ENCODE results near the gene CD40.

The CD40 gene

DNA sequence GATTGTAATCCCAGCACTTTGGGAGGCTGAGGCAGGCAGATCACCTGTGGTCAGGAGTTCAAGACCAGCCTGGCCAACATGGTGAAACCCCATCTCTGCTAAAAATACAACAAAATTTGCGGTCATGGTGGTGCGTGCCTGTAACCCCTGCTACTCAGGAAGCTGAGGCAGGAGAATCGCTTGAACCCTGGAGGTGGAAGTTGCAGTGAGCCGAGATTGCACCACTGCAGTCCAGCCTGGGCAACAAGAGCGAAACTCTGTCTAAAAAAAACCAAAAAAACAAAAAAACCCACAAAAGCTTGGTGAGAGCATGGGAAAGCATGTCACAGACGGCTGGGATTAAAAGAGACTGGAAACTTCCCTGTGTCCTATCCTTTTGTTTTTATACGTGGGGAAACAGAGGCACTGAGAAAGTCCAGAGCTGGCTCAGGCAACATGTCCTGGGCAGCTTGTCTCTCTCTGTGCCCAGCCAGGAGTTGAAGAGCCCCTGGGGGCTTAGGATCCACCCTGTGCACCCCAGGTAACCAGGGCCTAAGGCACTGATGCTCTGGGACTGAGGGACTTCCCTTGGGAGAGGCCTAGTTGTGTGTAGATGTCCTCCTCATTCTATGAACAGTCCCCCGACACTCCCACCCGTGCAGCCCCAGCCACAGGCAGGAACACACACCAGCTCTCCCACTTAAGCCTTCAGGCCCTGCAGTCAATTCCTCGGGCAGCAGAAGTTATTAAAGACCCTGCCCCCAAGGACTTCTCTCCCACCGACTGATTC lies 16.0 kb downstream of the CD40 start:
- Histone ChIP-seq H3K4me3 (ENCODE audit: low read length) (no peak overlapping the region), H3K4me1 (ENCODE audit: insufficient read depth, low read length) (peaks cover 17% of the 10 kb centered on the region), H2AFZ (ENCODE audit: low read depth, low read length) (no peak overlapping the region), H3K36me3 (ENCODE audit: insufficient read depth, low read length) (no peaks in the 10 kb centered on the region), H3K27me3 (ENCODE audit: insufficient read depth, low read length) (peaks cover 13% of the 10 kb centered on the region), H3K9me3 (ENCODE audit: low read length) (no peaks in the 10 kb centered on the region)

DNA sequence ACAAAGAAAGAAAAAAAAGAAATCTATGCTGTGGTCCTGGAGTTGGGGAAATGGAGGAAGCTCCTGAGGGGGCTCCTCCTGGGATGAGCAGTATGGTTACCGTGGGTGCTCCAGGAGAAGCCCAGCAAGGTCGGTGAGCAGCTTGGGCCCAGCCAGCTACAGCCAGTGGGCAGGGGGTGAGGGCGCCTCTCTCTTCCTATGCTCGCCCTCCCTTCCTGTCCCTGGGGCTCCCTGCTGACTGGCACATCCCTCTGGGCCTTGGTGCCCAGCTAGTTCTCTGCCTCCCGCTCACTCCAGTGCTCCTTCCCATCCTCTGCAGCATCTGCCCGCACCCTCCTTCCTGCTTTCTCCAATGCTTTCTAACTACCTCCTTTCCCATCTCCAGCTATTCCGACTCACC lies 16.6 kb downstream of the CD40 start:
- no peaks in the 10 kb centered on the region for H3K9me3 ChIP-seq (ENCODE audit: low read length)
- H3K27me3 ChIP-seq (ENCODE audit: insufficient read depth, low read length) = peaks cover 18% of the 10 kb centered on the region
- H3K4me1 ChIP-seq (ENCODE audit: insufficient read depth, low read length) = peaks cover 20% of the 10 kb centered on the region
- no peaks in the 10 kb centered on the region for H3K36me3 ChIP-seq (ENCODE audit: insufficient read depth, low read length)
- H2AFZ ChIP-seq (ENCODE audit: low read depth, low read length) = no peak overlapping the region
- no peak overlapping the region for H3K4me3 ChIP-seq (ENCODE audit: low read length)

DNA sequence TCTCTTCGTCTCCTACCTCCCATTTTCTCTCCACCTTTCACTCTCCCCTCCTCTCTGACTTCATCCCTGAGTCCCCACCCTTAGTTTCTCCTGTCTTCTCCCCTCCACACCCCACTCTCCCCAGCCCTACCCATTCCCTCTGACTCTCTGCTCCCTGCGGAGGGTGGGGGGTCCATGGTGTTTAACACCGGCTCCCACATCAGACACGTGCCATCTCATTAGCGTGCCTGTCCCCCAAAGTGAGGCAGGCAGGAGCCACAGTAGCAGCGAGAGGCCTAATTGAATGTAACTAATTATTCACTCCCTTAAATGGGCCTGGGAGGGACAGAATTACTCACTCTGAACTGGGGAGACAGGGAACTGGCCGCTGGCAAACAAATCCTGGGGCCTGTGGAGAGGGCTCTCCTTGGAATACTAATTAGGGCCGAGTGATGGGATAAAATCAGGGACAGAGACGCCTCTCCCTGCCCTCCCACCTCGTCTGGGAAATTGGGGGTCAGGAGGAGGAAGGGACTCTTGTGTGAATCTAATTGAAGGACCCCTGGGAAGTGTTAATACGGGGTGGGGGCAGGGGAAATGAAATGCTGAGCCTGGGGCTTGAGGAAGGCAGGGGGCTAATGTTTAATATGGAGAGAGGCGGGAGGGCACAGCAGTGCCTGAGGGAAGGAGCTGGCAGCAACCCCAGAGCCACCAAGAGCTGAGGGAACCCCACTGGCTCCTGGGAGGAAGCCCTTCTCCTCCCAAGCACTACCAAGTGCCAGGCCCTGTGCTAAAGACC lies 17.9 kb downstream of the CD40 start:
- Histone ChIP-seq H3K36me3 (ENCODE audit: insufficient read depth, low read length) (no peaks in the 10 kb centered on the region), H2AFZ (ENCODE audit: low read depth, low read length) (no peak overlapping the region), H3K4me3 (ENCODE audit: low read length) (no peak overlapping the region), H3K4me1 (ENCODE audit: insufficient read depth, low read length) (peaks cover 20% of the 10 kb centered on the region), H3K9me3 (ENCODE audit: low read length) (no peaks in the 10 kb centered on the region), H3K27me3 (ENCODE audit: insufficient read depth, low read length) (peaks cover 15% of the 10 kb centered on the region)

DNA sequence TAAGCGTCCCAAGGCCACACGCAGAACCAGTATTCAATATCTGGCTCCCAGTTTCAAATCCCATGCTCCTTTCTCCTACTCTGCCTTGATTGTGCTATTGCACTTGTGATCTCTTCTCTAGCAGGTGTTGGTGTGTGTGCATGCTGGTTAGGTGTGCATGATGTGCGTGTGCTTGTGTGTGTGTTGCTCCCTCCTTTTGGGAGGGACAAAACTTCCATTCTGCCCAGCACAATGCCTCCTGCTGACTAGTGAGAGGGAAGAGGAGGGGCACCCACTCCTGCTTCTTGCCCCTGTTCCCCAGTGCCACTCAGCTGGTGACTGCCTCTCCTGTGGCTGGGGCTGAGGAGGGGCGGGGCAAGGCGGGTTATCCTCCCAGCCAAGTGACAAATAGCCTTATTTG lies 19.7 kb downstream of the CD40 start:
- Histone ChIP-seq H3K27me3 (ENCODE audit: insufficient read depth, low read length) (peaks cover 20% of the 10 kb centered on the region), H2AFZ (ENCODE audit: low read depth, low read length) (no peak overlapping the region), H3K9me3 (ENCODE audit: low read length) (no peaks in the 10 kb centered on the region), H3K4me3 (ENCODE audit: low read length) (no peak overlapping the region), H3K4me1 (ENCODE audit: insufficient read depth, low read length) (peaks cover 20% of the 10 kb centered on the region), H3K36me3 (ENCODE audit: insufficient read depth, low read length) (no peaks in the 10 kb centered on the region)

DNA sequence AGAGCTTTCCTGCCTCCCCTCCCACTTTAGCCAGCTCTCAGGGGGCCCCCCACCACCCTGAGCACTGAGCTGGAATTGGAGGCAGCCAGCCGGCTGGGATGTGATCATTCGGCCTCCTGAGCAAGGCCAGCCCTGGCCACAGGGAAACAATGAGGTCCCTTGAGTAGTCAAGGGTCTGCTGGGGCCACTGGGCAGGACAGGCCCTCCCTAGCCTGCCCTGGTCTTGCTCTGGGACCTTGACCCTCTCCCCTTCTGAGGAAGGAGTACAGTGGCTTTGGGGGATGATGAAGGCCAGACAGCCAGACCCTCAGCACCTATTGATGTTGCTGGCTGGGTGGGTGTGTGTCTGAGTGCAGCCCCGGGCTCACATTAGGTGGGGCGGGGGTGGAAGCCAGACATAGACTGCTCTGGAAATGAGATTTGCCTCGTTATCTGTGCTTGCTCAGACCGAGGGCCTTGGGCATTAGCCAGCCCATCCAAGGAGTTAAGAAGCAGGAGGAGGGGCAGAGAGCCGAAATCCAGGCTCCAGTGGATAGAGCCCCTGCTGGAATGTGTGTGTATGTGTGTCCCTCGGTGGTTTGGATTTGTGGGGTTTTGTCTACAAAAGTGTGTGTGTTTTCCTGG lies 21.3 kb downstream of the CD40 start:
- H3K9me3 ChIP-seq (ENCODE audit: low read length) = no peaks in the 10 kb centered on the region
- peaks cover 20% of the 10 kb centered on the region for H3K4me1 ChIP-seq (ENCODE audit: insufficient read depth, low read length)
- no peak overlapping the region for H3K4me3 ChIP-seq (ENCODE audit: low read length)
- no peak overlapping the region for H2AFZ ChIP-seq (ENCODE audit: low read depth, low read length)
- peaks cover 19% of the 10 kb centered on the region for H3K27me3 ChIP-seq (ENCODE audit: insufficient read depth, low read length)
- no peaks in the 10 kb centered on the region for H3K36me3 ChIP-seq (ENCODE audit: insufficient read depth, low read length)

DNA sequence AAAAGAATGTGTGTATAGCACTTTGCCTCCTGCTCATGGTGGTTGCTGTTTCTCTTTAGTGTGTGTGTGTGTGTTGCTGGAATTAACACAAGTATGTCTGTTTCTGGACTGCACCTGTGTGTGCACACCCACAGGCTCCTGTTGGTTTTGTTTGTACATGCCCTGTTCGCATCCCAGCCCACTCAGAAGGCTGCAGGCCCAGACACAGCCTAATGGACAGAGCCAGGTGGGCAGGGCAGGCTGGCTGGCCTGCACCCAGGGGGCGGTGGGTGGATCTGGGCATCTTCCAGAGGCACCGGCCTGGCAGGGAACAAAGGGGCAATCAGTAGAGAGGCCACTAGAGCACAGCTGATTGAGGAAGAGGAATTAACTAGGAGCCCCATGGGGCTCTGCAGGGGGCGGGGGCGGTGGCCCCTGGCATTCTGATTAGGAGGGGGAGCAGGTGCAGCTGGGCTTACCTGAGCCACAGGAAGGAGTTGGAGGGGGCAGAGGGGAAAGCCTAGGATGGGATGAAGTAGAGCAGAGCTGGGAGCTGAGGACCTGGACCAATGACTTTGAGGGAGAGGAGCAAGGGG lies 21.9 kb downstream of the CD40 start:
- Histone ChIP-seq H3K4me3 (ENCODE audit: low read length) (no peak overlapping the region), H3K27me3 (ENCODE audit: insufficient read depth, low read length) (peaks cover 22% of the 10 kb centered on the region), H3K4me1 (ENCODE audit: insufficient read depth, low read length) (peaks cover 20% of the 10 kb centered on the region), H2AFZ (ENCODE audit: low read depth, low read length) (no peak overlapping the region), H3K36me3 (ENCODE audit: insufficient read depth, low read length) (no peaks in the 10 kb centered on the region), H3K9me3 (ENCODE audit: low read length) (no peaks in the 10 kb centered on the region)

DNA sequence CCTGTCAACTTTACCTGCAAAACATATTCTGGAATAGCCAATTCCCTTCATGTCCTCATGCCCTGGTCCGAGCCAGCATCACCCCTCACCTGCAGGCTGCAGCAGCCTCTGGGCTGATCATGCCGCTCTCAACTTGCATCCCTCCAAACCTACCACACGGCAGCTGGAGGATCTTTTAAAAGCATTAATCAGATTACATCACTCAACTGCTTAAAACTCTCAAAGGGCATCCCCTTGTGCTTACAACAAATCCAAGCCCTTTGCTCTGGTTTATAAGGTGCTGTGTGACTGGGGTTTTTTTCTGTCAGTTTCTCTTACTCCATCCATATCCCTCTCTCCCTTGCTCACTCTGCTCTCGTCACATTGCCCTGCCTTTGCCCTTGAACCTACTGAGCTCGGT lies 24.0 kb downstream of the CD40 start:
- no peaks in the 10 kb centered on the region for H3K36me3 ChIP-seq (ENCODE audit: insufficient read depth, low read length)
- H3K27me3 ChIP-seq (ENCODE audit: insufficient read depth, low read length) = peaks cover 20% of the 10 kb centered on the region
- H3K9me3 ChIP-seq (ENCODE audit: low read length) = no peaks in the 10 kb centered on the region
- H2AFZ ChIP-seq (ENCODE audit: low read depth, low read length) = no peak overlapping the region
- no peak overlapping the region for H3K4me3 ChIP-seq (ENCODE audit: low read length)
- peaks cover 7% of the 10 kb centered on the region for H3K4me1 ChIP-seq (ENCODE audit: insufficient read depth, low read length)

DNA sequence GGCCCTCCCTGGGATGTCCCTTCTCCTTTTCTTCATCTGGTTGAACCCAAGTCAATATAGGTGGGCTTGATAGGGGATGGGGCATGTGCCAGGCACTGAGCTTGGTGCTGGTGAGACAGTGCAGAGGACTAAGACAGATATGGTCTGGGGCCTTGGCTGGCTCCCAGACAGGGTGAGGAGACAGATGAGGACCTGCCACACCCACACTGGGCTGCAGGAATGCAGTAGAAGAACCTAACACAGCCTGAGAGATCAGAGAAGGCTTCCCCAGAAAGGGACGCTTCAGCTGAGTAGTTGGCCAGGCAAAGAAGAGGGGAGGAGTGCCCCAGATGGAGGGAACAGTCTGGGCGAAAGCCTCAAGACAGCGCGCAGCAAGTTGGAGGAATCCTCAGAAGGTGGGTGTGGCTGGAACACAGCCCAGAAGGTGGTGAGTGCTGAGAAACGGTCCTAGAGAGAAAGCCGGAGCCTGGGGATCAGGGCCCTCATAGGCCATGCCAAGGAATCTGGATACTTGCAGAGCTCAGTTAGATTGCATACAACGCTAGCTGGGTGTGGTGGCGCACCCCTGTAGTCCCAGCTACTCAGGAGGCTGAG lies 26.4 kb downstream of the CD40 start:
- H3K4me1 ChIP-seq (ENCODE audit: insufficient read depth, low read length) = no peaks in the 10 kb centered on the region
- no peaks in the 10 kb centered on the region for H3K36me3 ChIP-seq (ENCODE audit: insufficient read depth, low read length)
- H2AFZ ChIP-seq (ENCODE audit: low read depth, low read length) = no peak overlapping the region
- peaks cover 26% of the 10 kb centered on the region for H3K27me3 ChIP-seq (ENCODE audit: insufficient read depth, low read length)
- H3K9me3 ChIP-seq (ENCODE audit: low read length) = no peaks in the 10 kb centered on the region
- no peak overlapping the region for H3K4me3 ChIP-seq (ENCODE audit: low read length)

DNA sequence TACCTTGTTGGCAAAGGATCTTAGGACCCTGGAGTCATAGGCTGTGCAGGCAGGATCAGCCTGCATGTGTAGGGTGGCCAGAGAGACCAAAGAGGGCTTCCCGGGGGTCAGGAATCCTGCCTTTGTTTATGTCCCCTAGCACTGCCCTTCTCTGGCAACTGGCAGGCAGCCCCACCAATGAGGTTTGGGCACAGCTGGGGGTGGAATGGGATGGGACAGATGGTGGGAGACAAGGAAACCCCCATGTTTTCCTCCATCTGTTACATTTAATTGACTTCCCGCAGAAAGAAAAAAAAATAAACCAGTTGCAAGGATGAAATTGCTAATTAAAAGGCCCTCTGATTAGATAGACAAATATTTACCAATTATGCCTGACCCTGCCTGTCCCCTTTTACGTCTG lies 27.6 kb downstream of the CD40 start:
- H3K4me3 ChIP-seq (ENCODE audit: low read length) = no peak overlapping the region
- H3K27me3 ChIP-seq (ENCODE audit: insufficient read depth, low read length) = peaks cover 24% of the 10 kb centered on the region
- H3K4me1 ChIP-seq (ENCODE audit: insufficient read depth, low read length) = no peaks in the 10 kb centered on the region
- no peaks in the 10 kb centered on the region for H3K36me3 ChIP-seq (ENCODE audit: insufficient read depth, low read length)
- no peak overlapping the region for H2AFZ ChIP-seq (ENCODE audit: low read depth, low read length)
- no peaks in the 10 kb centered on the region for H3K9me3 ChIP-seq (ENCODE audit: low read length)

DNA sequence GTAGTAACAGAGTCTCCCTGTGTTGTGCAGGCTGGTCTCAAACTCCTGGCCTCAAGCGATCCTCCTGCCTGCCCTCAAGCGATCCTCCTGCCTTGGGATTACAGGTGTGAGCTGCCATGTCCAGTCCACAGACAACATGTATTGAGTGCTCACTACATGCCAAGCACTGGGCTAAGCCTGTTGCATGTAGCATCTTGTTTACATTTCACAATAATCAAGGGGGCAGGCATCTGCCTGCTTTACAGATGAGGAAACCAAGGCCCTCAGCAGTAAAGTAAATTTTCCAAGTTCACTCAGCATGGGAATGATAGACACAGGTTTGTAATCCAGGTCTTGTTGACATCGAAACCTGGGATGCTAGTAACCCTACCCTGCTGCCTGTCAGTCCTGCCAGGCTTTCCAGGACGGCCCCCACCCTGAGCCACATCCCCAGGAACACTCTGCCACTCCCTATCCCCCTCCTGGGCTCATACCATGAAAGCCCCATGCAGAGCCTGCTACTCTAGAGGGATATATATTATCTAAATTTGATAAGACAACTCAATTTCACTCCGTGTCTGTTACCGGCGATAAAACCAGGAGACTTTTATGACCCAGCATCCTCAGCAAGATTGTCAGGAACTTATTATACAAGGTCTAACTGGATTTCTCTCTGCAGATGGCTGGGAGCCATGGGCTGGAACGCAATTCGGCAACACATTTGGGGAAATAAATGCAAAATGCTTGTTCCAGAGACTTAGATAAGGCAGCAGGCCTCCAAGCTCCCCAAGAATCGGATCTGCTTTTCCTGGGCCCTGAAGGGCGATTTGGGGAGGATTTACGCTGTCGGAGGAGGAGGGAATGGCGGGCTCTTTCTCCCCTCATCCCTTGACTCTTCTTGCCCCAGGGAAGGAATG lies 30.4 kb downstream of the CD40 start:
- Histone ChIP-seq H3K4me3 (ENCODE audit: low read length) (no peak overlapping the region), H3K9me3 (ENCODE audit: low read length) (no peaks in the 10 kb centered on the region), H2AFZ (ENCODE audit: low read depth, low read length) (no peak overlapping the region), H3K4me1 (ENCODE audit: insufficient read depth, low read length) (no peaks in the 10 kb centered on the region), H3K27me3 (ENCODE audit: insufficient read depth, low read length) (peaks cover 19% of the 10 kb centered on the region), H3K36me3 (ENCODE audit: insufficient read depth, low read length) (no peaks in the 10 kb centered on the region)

DNA sequence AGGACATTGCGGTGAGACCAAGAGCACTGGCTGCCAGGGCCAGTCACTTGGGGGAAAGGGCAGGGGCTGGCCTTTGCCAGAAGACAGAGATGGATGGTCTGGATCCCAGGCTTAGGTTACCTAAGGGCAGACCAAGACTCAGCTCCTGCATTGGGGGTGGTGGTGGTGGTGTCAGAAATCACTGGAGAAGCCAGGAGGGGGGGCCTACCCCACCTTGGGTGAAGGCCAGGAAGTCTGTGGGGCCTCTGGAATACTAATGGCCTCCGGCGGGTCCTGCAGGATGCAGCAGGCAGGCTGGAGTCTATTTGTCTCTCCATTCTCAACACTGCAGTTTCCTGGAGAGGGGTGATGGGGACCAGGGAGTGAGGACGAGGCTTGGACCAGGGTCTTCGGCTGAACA lies 32.8 kb downstream of the CD40 start:
- H3K27me3 ChIP-seq (ENCODE audit: insufficient read depth, low read length) = peaks cover 14% of the 10 kb centered on the region
- no peaks in the 10 kb centered on the region for H3K4me1 ChIP-seq (ENCODE audit: insufficient read depth, low read length)
- no peak overlapping the region for H3K4me3 ChIP-seq (ENCODE audit: low read length)
- no peak overlapping the region for H2AFZ ChIP-seq (ENCODE audit: low read depth, low read length)
- H3K9me3 ChIP-seq (ENCODE audit: low read length) = no peaks in the 10 kb centered on the region
- H3K36me3 ChIP-seq (ENCODE audit: insufficient read depth, low read length) = no peaks in the 10 kb centered on the region

DNA sequence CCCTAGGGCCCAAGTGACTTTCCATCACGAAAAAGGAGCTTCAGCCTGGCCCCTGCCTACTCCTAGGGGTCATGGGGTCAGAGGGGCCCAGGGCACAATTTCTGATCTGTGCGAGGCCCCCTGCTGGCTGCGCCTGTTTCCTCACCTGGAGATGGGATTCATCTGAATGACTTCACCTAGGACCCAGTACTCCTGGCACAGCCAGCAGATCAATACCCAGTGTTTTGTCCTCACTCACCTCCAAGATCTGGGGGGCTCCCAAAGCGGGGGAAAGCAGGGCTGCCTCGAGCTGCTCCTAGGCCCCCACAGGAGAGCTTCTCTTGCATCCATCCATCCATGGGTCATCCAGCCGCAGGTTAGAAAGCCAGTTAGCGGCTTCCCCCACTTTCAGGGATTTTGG lies 33.8 kb downstream of the CD40 start:
- Histone ChIP-seq H3K27me3 (ENCODE audit: insufficient read depth, low read length) (peaks cover 14% of the 10 kb centered on the region), H3K4me3 (ENCODE audit: low read length) (no peak overlapping the region), H3K36me3 (ENCODE audit: insufficient read depth, low read length) (no peaks in the 10 kb centered on the region), H3K9me3 (ENCODE audit: low read length) (no peaks in the 10 kb centered on the region), H3K4me1 (ENCODE audit: insufficient read depth, low read length) (no peaks in the 10 kb centered on the region), H2AFZ (ENCODE audit: low read depth, low read length) (no peak overlapping the region)
